CD4-positive, alpha-beta T cell (primary cell): ENCODE measurements around the gene TMEM131L. TPM values are rescaled to one million over a fixed set of nuclear protein-coding genes. Genes with fewer than 3 reads are reported as not detected.

Experiments used
- ATAC-seq: fragments of 200-7000 bp; cut with Tn5 transposase; one replicate; pipeline ENCODE4 v1.10.0; 2022; ENCODE audit warnings: mild to moderate bottlenecking; ENCODE audit not compliant: poor library complexity
- CTCF ChIA-PET: fragments of 350-600 bp; sonication (Branson Sonifier 250); formaldehyde crosslinking; loops from one replicate; lab custom pipeline; 2021; ENCODE audit warnings: antibody characterized with exemption, inconsistent platforms; lab: Charles Lee
- POLR2A ChIA-PET: fragments of 350-600 bp; sonication (Branson Sonifier 250); formaldehyde crosslinking; loops from one replicate; lab custom pipeline; 2021; ENCODE audit warnings: antibody characterized with exemption, inconsistent platforms; lab: Charles Lee
- DNase-seq, 14 experiments: peaks; one replicate each; pipeline ENCODE4 v3.0.0-alpha.2; 2013 to 2020; ENCODE audit warnings: mixed read lengths in 2 of 14
- H3K27ac ChIP-seq, 2 donors: one replicate each; pipeline versions ENCODE4 v1.5.1 to v1.7.0; 2013; ENCODE audit warnings: low read length in 2 of 2, low read depth in 1 of 2, mild to moderate bottlenecking in 1 of 2
- H3K27me3 ChIP-seq, 2 experiments: 1 replicate in 1 of 2; 2 replicates in 1 of 2; pipeline versions ENCODE4 v1.6.1 to v1.7.0; 2013; ENCODE audit warnings: low read length in 2 of 2, control low read depth in 1 of 2, mild to moderate bottlenecking in 1 of 2, moderate library complexity in 1 of 2; ENCODE audit not compliant: insufficient read depth in 2 of 2, control insufficient read depth in 1 of 2
- H3K36me3 ChIP-seq: one replicate; pipeline ENCODE4 v1.6.1; 2013; ENCODE audit warnings: low read length, control low read depth; ENCODE audit not compliant: insufficient read depth
- H3K4me1 ChIP-seq: one replicate; pipeline ENCODE4 v1.6.1; 2013; ENCODE audit warnings: low read length, control low read depth; ENCODE audit not compliant: insufficient read depth
- H3K4me3 ChIP-seq: one replicate; pipeline ENCODE4 v1.5.1; 2013; ENCODE audit warnings: mild to moderate bottlenecking, low read length, moderate library complexity
- H3K9me3 ChIP-seq, 2 experiments: 1 replicate in 1 of 2; 2 replicates in 1 of 2; pipeline versions ENCODE4 v1.6.1 to v1.7.0; 2013; ENCODE audit warnings: low read length in 2 of 2, mild to moderate bottlenecking in 2 of 2, control low read depth in 1 of 2, moderate library complexity in 1 of 2; ENCODE audit not compliant: control insufficient read depth in 1 of 2, insufficient read depth in 1 of 2
- H3K27ac Mint-ChIP-seq: one replicate; pipeline ENCODE4 v1.8.0; 2020; ENCODE audit warnings: mixed read lengths
- H3K27me3 Mint-ChIP-seq: one replicate; pipeline ENCODE4 v1.8.0; 2021; ENCODE audit warnings: mixed read lengths
- H3K36me3 Mint-ChIP-seq: one replicate; pipeline ENCODE4 v1.8.0; 2021; ENCODE audit warnings: low read depth, mixed read lengths
- H3K4me1 Mint-ChIP-seq: one replicate; pipeline ENCODE4 v1.8.0; 2021; ENCODE audit warnings: low read depth, mixed read lengths
- H3K4me3 Mint-ChIP-seq: one replicate; pipeline ENCODE4 v1.8.0; 2020; ENCODE audit warnings: mild to moderate bottlenecking, mixed read lengths
- H3K9me3 Mint-ChIP-seq: one replicate; pipeline ENCODE4 v1.8.0; 2020; ENCODE audit warnings: mixed read lengths
- CTCF ChIP-seq: fragments of 200-600 bp; IDR thresholded peaks from one replicate; pipeline ENCODE4 v1.8.0; 2022; ENCODE audit warnings: antibody characterized with exemption, mild to moderate bottlenecking
- intact Hi-C, 2 experiments: fragments of 100-400 bp; cut with DNase I in 1 of 2; cut with micrococcal nuclease in 1 of 2; formaldehyde crosslinking; loops; one replicate each; pipeline versions ENCODE4 v1.15.1 to v1.9.0; 2023 to 2025; cut with DNase I, micrococcal nuclease
- total RNA-seq, 174 experiments: library from RNA in 2 of 174; stranded (reverse) in 2 of 174; gene quantifications; one replicate each; pipeline ENCODE4 v1.2.3 and lab custom pipeline; 2021 to 2026

TMEM131L gene
- total RNA-seq, 2 experiments from 2014 or later: 101 to 106 TPM

DNA sequence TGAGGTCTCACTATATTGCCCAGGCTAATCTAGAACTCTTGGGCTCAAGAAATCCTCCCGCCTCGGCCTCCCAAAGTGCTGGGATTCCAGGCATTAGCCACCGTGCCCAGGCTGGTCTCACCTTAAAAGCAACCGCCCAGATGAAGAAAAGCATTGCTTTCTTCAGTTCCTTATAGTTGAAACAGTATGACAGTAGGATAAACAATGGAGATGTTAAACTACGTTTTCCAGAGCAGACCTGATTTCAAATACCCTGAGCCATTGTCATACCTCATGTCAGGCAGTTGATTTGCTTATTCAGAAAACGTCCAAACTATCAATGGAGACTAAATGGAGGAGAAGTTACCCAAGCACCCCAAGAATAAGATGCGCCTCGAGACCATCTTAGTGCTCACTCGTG lies 26.3 kb upstream of the TMEM131L start:
- H3K4me1 Mint-ChIP-seq: peaks cover 45% of the 10 kb centered on the region
- Histone ChIP-seq H3K27ac (peak overlapping the region; percentile 68 to 84), H3K4me1 (peaks cover 22% of the 10 kb centered on the region), H3K36me3 (no peaks in the 10 kb centered on the region), H3K27me3 (no peaks in the 10 kb centered on the region), H3K9me3 (no peaks in the 10 kb centered on the region), H3K4me3 (peak overlapping the region; percentile 55)
- intact Hi-C loops: loop anchor here in 1 of 2 experiments (10.0 kb wide), 1 partner anchor 315 kb away; no protein-coding TSS in a partner anchor
- no peak for TF ChIP-seq CTCF
- DNase-seq (no peak), ATAC-seq (no peak)
- H3K27ac Mint-ChIP-seq: peak overlapping the region; percentile 89
- no peaks in the 10 kb centered on the region for H3K36me3 Mint-ChIP-seq
- no peak overlapping the region for H3K4me3 Mint-ChIP-seq
- ChIA-PET POLR2A (interaction anchor here (0.6 to 2.7 kb wide), 4 partner anchors 27 to 134 kb away, joined by 3 to 15 read pairs (median 3); partner anchors contain the start of gene TMEM131L), CTCF (interaction anchor here (0.9 kb wide), 1 partner anchor 204 kb away, joined by 3 read pairs; no protein-coding TSS in a partner anchor)
- H3K27me3 Mint-ChIP-seq: no peaks in the 10 kb centered on the region
- H3K9me3 Mint-ChIP-seq: no peaks in the 10 kb centered on the region

DNA sequence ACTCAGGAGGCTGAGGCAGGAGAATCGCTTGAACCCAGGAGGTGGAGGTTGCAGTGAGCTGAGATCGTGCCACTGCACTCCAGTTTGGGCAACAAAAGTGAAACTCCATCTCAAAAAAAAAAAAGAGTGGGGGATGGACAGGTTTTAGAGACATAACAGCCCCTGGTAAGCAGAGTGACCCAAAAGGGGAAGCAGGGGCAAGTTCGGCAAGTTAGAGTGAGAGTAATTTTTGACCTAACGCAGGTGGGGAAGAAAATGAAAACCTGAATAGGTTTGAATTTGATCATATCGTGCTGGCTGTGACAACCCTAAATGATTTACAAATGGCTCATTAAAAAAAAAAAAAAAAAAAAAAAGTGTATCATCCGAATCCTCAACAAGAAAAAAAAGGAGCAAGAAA lies 25.7 kb upstream of the TMEM131L start:
- no peak for ATAC-seq

GRCh38 chr4:153447175-153447905 lies 18.8 kb upstream of the TMEM131L start:
- H3K36me3 Mint-ChIP-seq: no peaks in the 10 kb centered on the region
- intact Hi-C loops: no loop called here
- ChIA-PET CTCF (interaction anchor here (0.6 to 2.5 kb wide), 3 partner anchors 12 to 19 kb away, joined by 3 to 16 read pairs (median 5); partner anchors contain the start of gene TMEM131L), POLR2A (interaction anchor here (0.8 to 4.6 kb wide), 2 partner anchors 19 to 50 kb away, joined by 5 to 34 read pairs; partner anchors contain the start of gene TMEM131L)
- peak overlapping the region; percentile 3 for H3K27ac Mint-ChIP-seq
- no peak overlapping the region for H3K4me3 Mint-ChIP-seq
- H3K4me1 Mint-ChIP-seq: peaks cover 37% of the 10 kb centered on the region
- no peaks in the 10 kb centered on the region for H3K9me3 ChIP-seq
- H3K27me3 ChIP-seq: no peaks in the 10 kb centered on the region
- H3K27me3 Mint-ChIP-seq: no peaks in the 10 kb centered on the region
- no peak for DNase-seq
- no peak overlapping the region for H3K4me3 ChIP-seq
- H3K27ac ChIP-seq: no peak overlapping the region
- no peaks in the 10 kb centered on the region for H3K9me3 Mint-ChIP-seq
- no peak for TF ChIP-seq CTCF
- peaks cover 13% of the 10 kb centered on the region for H3K4me1 ChIP-seq
- H3K36me3 ChIP-seq: no peaks in the 10 kb centered on the region
- ATAC-seq: no peak

More for the DNA sequence above, 25.7 kb upstream of the TMEM131L start:
- no peak overlapping the region for H3K4me3 ChIP-seq
- no peaks in the 10 kb centered on the region for H3K27me3 Mint-ChIP-seq
- H3K27me3 ChIP-seq: no peaks in the 10 kb centered on the region
- H3K36me3 Mint-ChIP-seq: no peaks in the 10 kb centered on the region
- ChIA-PET CTCF (no interaction called here), POLR2A (interaction anchor here (2.7 kb wide), 1 partner anchor 26 kb away, joined by 15 read pairs; the partner anchor contains the start of gene TMEM131L)
- peaks cover 45% of the 10 kb centered on the region for H3K4me1 Mint-ChIP-seq
- intact Hi-C loops: no loop called here
- no peaks in the 10 kb centered on the region for H3K9me3 Mint-ChIP-seq
- H3K4me1 ChIP-seq: peaks cover 22% of the 10 kb centered on the region
- H3K9me3 ChIP-seq: no peaks in the 10 kb centered on the region
- H3K27ac Mint-ChIP-seq: no peak overlapping the region
- DNase-seq: no peak
- no peak overlapping the region for H3K27ac ChIP-seq
- no peak for TF ChIP-seq CTCF
- no peaks in the 10 kb centered on the region for H3K36me3 ChIP-seq
- peak overlapping the region; percentile 22 for H3K4me3 Mint-ChIP-seq
